Large intestine (tissue), 3 donors: ENCODE results near the gene ZCCHC24. TPM values are rescaled to one million over a fixed set of nuclear protein-coding genes. Genes with fewer than 3 reads are reported as not detected.

ENCODE experiments used
- DNase-seq, 2 donors: peaks; one replicate each; pipeline versions ENCODE4 v3.0.0 to v3.0.0-alpha.2; 2013
- H3K27ac ChIP-seq: one replicate; pipeline ENCODE4 v1.5.1; 2013; ENCODE audit warnings: low read length
- H3K27me3 ChIP-seq: 2 replicates; pipeline ENCODE4 v1.6.1; 2013; ENCODE audit warnings: low read length; ENCODE audit not compliant: control insufficient read depth, insufficient read depth
- H3K36me3 ChIP-seq: 2 replicates; pipeline ENCODE4 v1.6.1; 2013; ENCODE audit warnings: low read length; ENCODE audit not compliant: control insufficient read depth, insufficient read depth
- H3K4me1 ChIP-seq: one replicate; pipeline ENCODE4 v1.6.1; 2013; ENCODE audit warnings: low read length; ENCODE audit not compliant: control insufficient read depth, insufficient read depth
- H3K4me3 ChIP-seq: one replicate; pipeline ENCODE4 v1.5.1; 2013; ENCODE audit warnings: low read length
- H3K9me3 ChIP-seq: one replicate; pipeline ENCODE4 v1.6.1; 2013; ENCODE audit warnings: mild to moderate bottlenecking, low read depth, low read length, moderate library complexity; ENCODE audit not compliant: control insufficient read depth
- WGBS: methylation state at CpG from one replicate; pipeline ENCODE4 v1.1.5; 2013; ENCODE audit warnings: low lambda C conversion rate; ENCODE audit not compliant: insufficient coverage; 5-methylcytosine and 5-hydroxymethylcytosine counted together
- polyA plus RNA-seq: library from polyadenylated mRNA; unstranded; fragments of 120-200 nt; gene quantifications from one replicate; pipeline ENCODE4 v1.2.1, GENCODE V29; 2013

The ZCCHC24 gene
- polyA plus RNA-seq, 1 donor: 23.8 TPM

DNA sequence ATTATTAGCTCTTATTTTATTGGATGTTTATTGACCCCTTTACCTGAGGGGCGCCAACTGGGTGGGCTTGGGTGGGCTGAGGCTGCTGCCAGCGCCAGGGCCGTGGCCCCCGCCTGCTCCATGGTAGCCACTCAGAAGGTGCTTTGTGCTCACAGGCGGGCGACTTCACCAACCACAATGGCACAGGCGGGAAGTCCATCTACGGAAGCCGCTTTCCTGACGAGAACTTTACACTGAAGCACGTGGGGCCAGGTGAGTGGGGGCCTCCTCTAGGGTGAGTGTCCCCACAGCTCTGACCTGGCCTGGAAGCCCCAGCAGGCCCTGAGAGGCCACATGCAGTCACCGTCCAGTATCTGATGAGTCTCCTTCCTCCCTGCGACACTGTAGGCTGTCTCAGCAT is 94.1 kb downstream of the ZCCHC24 start:
- peaks cover 73% of the 10 kb centered on the region for H3K36me3 ChIP-seq
- H3K4me3 ChIP-seq: no peak overlapping the region
- H3K9me3 ChIP-seq: peaks cover 4% of the 10 kb centered on the region
- no peaks in the 10 kb centered on the region for H3K27me3 ChIP-seq
- H3K27ac ChIP-seq: no peak overlapping the region
- no peak for DNase-seq
- peaks cover 22% of the 10 kb centered on the region for H3K4me1 ChIP-seq
- no CpG with 5 or more reads among the region's 13 CpGs for WGBS

DNA sequence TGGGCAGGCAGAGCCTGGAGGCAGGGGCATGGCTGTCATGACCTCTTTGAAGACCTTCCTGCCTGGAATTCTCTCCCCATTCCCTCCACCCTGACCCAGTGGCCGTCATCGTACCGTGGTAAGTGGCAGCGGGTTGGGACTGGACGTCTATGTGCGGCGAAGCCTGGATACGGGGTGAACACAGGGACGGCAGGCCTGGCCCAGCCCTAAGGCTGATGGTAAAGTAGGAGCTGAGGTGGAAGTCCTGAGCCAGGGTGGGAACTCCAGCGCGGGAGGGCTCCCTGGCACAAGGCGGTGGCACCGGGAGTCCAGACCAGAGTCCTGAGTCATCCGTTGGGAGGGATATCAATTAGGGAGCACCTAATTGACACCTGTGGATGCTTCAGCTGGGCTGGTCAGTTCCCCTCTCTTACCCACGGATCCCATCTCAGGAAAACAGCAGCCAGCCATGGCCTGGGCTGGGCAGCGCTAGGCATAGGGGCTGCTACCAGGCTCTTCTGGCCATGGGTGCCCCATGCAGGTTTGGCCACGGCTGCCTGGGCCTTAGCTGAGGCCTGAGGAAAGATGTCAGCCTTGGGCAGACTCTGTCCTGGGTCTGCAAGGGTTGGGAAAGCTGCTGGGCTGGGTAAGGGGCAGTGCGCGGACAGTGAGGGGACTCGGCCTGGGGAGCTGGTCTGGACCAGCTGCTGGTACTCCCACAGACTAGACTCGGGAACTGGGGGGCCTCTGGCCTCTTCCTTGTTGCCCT is 94.8 kb downstream of the ZCCHC24 start:
- Histone ChIP-seq H3K27ac (no peak overlapping the region), H3K4me3 (no peak overlapping the region), H3K9me3 (peaks cover 4% of the 10 kb centered on the region), H3K36me3 (peaks cover 68% of the 10 kb centered on the region), H3K4me1 (peaks cover 28% of the 10 kb centered on the region), H3K27me3 (no peaks in the 10 kb centered on the region)
- 100% methylated on average over 1 of the region's 21 CpGs for WGBS
- DNase-seq: no peak

GRCh38 chr10:79349766-79350406 is 95.5 kb downstream of the ZCCHC24 start:
- peaks cover 4% of the 10 kb centered on the region for H3K9me3 ChIP-seq
- peaks cover 62% of the 10 kb centered on the region for H3K36me3 ChIP-seq
- WGBS: no CpG with 5 or more reads among the region's 6 CpGs
- H3K4me3 ChIP-seq: no peak overlapping the region
- H3K4me1 ChIP-seq: peaks cover 35% of the 10 kb centered on the region
- no peak overlapping the region for H3K27ac ChIP-seq
- no peaks in the 10 kb centered on the region for H3K27me3 ChIP-seq
- no peak for DNase-seq

- peaks cover 4% of the 10 kb centered on the region for H3K9me3 ChIP-seq
- no peak for DNase-seq
- peaks cover 35% of the 10 kb centered on the region for H3K4me1 ChIP-seq
- peaks cover 54% of the 10 kb centered on the region for H3K36me3 ChIP-seq
- H3K4me3 ChIP-seq: peak overlapping the region; percentile 73
- H3K27ac ChIP-seq: no peak overlapping the region
- no CpG with 5 or more reads among the region's 6 CpGs for WGBS
- H3K27me3 ChIP-seq: no peaks in the 10 kb centered on the region
Observed at GRCh38 chr10:79349072-79349491, 96.3 kb downstream of the ZCCHC24 start.

- H3K36me3 ChIP-seq: peaks cover 49% of the 10 kb centered on the region
- WGBS: no CpG with 5 or more reads among the region's 3 CpGs
- peak overlapping the region; percentile 16 for H3K27ac ChIP-seq
- H3K4me3 ChIP-seq: peak overlapping the region; percentile 73
- no peaks in the 10 kb centered on the region for H3K27me3 ChIP-seq
- DNase-seq: no peak
- H3K4me1 ChIP-seq: peaks cover 35% of the 10 kb centered on the region
- peaks cover 4% of the 10 kb centered on the region for H3K9me3 ChIP-seq
Observed at GRCh38 chr10:79348640-79348988, 96.8 kb downstream of the ZCCHC24 start.

DNA sequence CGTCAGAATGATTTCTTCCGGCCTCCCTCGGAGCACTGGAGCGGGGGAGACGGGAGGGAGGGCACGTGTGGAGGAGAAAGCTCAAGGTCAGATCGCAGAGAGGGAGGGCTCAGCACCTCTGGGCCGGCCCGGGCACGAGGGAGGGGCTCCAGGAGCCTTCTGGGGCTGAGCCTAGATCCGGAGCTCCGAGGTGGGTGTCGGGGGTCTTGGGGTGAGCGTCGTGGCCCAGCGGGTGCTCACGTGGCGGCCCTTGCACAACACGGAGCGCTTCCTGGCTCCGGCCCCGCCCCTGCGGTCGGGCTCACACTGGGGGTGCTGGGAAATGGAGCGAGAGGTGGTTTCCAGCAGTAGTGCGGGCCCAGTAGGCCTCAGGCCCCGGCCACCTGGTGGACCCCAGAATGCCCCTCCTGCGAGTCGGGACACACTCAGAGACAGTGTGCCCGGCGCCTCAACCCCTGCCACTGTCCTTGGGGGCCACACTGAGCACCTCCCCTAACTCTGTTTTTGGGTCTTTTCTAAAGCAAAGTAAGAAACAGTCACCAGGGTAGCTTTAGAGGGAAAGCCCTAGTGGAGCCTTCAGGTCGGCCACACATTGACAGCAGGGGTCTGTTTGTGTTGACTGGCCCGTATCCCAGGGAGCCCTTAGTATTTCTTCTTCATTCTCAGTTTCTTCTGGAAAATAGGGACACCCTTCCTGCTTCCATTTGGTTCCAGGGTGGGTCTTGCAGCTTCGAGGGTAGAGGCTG is 97.4 kb downstream of the ZCCHC24 start:
- no CpG with 5 or more reads among the region's 34 CpGs for WGBS
- peak overlapping the region; percentile 73 for H3K4me3 ChIP-seq
- DNase-seq: peak; percentile 71 to 86
- H3K4me1 ChIP-seq: peaks cover 35% of the 10 kb centered on the region
- H3K36me3 ChIP-seq: peaks cover 43% of the 10 kb centered on the region
- no peaks in the 10 kb centered on the region for H3K27me3 ChIP-seq
- H3K9me3 ChIP-seq: peaks cover 4% of the 10 kb centered on the region
- peak overlapping the region; percentile 58 for H3K27ac ChIP-seq

DNA sequence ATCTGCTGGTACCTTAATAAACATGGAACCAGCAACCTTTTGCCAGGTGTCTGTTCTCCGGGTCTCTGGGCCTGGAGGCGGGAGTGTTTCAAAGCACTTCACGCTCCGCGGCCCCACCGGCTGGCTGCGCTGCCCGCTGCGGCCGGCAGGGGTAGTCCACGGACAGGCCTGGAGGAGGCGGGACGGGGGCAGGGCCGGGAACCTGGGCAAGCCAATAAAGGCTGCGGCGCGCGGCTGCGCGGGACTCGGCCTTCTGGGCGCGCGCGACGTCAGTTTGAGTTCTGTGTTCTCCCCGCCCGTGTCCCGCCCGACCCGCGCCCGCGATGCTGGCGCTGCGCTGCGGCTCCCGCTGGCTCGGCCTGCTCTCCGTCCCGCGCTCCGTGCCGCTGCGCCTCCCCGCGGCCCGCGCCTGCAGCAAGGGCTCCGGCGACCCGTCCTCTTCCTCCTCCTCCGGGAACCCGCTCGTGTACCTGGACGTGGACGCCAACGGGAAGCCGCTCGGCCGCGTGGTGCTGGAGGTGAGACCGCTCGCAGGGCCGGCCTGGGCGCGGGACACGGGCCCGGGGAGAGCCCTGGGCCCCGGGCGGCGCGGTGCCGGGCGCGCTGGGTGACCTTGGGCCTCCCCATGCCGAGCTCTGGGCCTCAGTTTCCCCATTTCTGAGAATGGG is 98.1 kb downstream of the ZCCHC24 start, which contains the start of gene PPIF:
Gene PPIF, plus strand, starts transcription at position 244 of the 668 bp plus-strand sequence. Its CDS starts 80 bp downstream, at position 324.
- Histone ChIP-seq H3K27me3 (no peaks in the 10 kb centered on the region), H3K4me1 (peaks cover 35% of the 10 kb centered on the region)
- WGBS: no CpG with 5 or more reads among the region's 77 CpGs

GRCh38 chr10:79346388-79347225 is 98.8 kb downstream of the ZCCHC24 start:
- H3K36me3 ChIP-seq: peaks cover 29% of the 10 kb centered on the region
- no peak overlapping the region for H3K4me3 ChIP-seq
- DNase-seq: no peak
- no peak overlapping the region for H3K27ac ChIP-seq
- H3K9me3 ChIP-seq: peaks cover 4% of the 10 kb centered on the region
- peaks cover 35% of the 10 kb centered on the region for H3K4me1 ChIP-seq
- H3K27me3 ChIP-seq: no peaks in the 10 kb centered on the region
- WGBS: 11% methylated on average over 2 of the region's 12 CpGs

More for the DNA sequence above, 98.1 kb downstream of the ZCCHC24 start, which contains the start of gene PPIF:
- H3K36me3 ChIP-seq: peaks cover 36% of the 10 kb centered on the region
- peak within 1 kb of the TSS; percentile 73 for H3K4me3 ChIP-seq
- H3K27ac ChIP-seq: peak within 1 kb of the TSS; percentile 58
- H3K9me3 ChIP-seq: peaks cover 4% of the 10 kb centered on the region
- DNase-seq: peak; percentile 92 to 93

- H3K4me1 ChIP-seq: peaks cover 35% of the 10 kb centered on the region
- no peak overlapping the region for H3K4me3 ChIP-seq
- no peak for DNase-seq
- WGBS: no CpG with 5 or more reads among the region's 2 CpGs
- H3K27ac ChIP-seq: no peak overlapping the region
- peaks cover 4% of the 10 kb centered on the region for H3K9me3 ChIP-seq
- no peaks in the 10 kb centered on the region for H3K27me3 ChIP-seq
- H3K36me3 ChIP-seq: peaks cover 24% of the 10 kb centered on the region
Observed at GRCh38 chr10:79346012-79346340, 99.4 kb downstream of the ZCCHC24 start.
